Panc1 (cell line): ENCODE measurements around the gene EPYC. TPM values are rescaled to one million over a fixed set of nuclear protein-coding genes. Genes with fewer than 3 reads are reported as not detected.

Source experiments
- ATAC-seq: fragments of 200-7000 bp; cut with Tn5 transposase; 2 replicates; pipeline ENCODE4 v1.9.1; 2020; ENCODE audit warnings: mild to moderate bottlenecking, moderate library complexity
- BruUV-seq: library from RNA; stranded (reverse); fragments of 400-500 nt; replicated peaks from 2 replicates; lab custom pipeline; 2021; lab: Mats Ljungman, UMichigan
- CTCF ChIA-PET: fragments of 300-600 bp; sonication (Branson Sonifier 250); formaldehyde crosslinking; loops from one replicate; lab custom pipeline; 2022; ENCODE audit warnings: antibody characterized with exemption; lab: Charles Lee
- POLR2A ChIA-PET: fragments of 300-600 bp; sonication (Branson Sonifier 250); formaldehyde crosslinking; loops from one replicate; lab custom pipeline; 2022; ENCODE audit warnings: antibody characterized with exemption; lab: Charles Lee
- DNase-seq: peaks from one replicate; pipeline ENCODE4 v3.0.0-alpha.2; 2010; ENCODE audit warnings: low read depth, low spot score
- H3K27ac ChIP-seq: 2 replicates; pipeline ENCODE4 v1.5.1; 2011; ENCODE audit warnings: mild to moderate bottlenecking, low read length, inconsistent platforms
- H3K27me3 ChIP-seq: fragments of 200-500 bp; sonication (Bioruptor generic); 2 replicates; pipeline ENCODE4 v1.6.0; 2014; ENCODE audit warnings: low read length, inconsistent platforms; ENCODE audit not compliant: control insufficient read depth, insufficient read depth
- H3K36me3 ChIP-seq: fragments of 200-500 bp; sonication (Bioruptor generic); 2 replicates; pipeline ENCODE4 v1.5.1; 2014; ENCODE audit warnings: inconsistent platforms, mild to moderate bottlenecking, low read length, moderate library complexity; ENCODE audit not compliant: control insufficient read depth, insufficient read depth
- H3K4me1 ChIP-seq: 2 replicates; pipeline ENCODE4 v1.5.1; 2011; ENCODE audit warnings: inconsistent platforms, mild to moderate bottlenecking, low read length, moderate library complexity; ENCODE audit not compliant: control insufficient read depth, insufficient read depth
- H3K4me3 ChIP-seq, 2 experiments: 2 replicates each; pipeline ENCODE4 v1.5.1; 2011 to 2012; ENCODE audit warnings: low read depth in 2 of 2, low read length in 2 of 2, mild to moderate bottlenecking in 2 of 2, inconsistent platforms in 1 of 2, moderate library complexity in 1 of 2
- H3K9me3 ChIP-seq: fragments of 200-500 bp; sonication (Bioruptor generic); 2 replicates; pipeline ENCODE4 v1.5.1; 2014; ENCODE audit warnings: low read depth, mild to moderate bottlenecking, inconsistent platforms, low read length, moderate library complexity; ENCODE audit not compliant: control insufficient read depth, insufficient read depth
- CTCF ChIP-seq: fragments of 450-650 bp; IDR thresholded peaks from 2 replicates; pipeline ENCODE4 v1.5.1; 2017; ENCODE audit warnings: mild to moderate bottlenecking
- POLR2AphosphoS5 ChIP-seq: IDR thresholded peaks from 2 replicates; pipeline ENCODE4 v1.6.1; 2012; ENCODE audit warnings: mild to moderate bottlenecking, low read depth, low read length, moderate library complexity
- REST ChIP-seq, 2 experiments: IDR thresholded peaks; 2 replicates each; pipeline ENCODE4 v1.6.1; 2011 to 2012; ENCODE audit warnings: low read depth in 2 of 2, control low read depth in 1 of 2, low read length in 1 of 2, mild to moderate bottlenecking in 1 of 2, moderate library complexity in 1 of 2; ENCODE audit not compliant: insufficient read depth in 1 of 2
- SIN3A ChIP-seq: IDR thresholded peaks from 2 replicates; pipeline ENCODE4 v1.6.1; 2012; ENCODE audit warnings: low read depth, mild to moderate bottlenecking, low read length, moderate library complexity, borderline replicate concordance; ENCODE audit not compliant: insufficient read depth
- TCF7L2 ChIP-seq: IDR thresholded peaks from 2 replicates; pipeline ENCODE4 v1.6.1; 2011; ENCODE audit warnings: mild to moderate bottlenecking, low read depth, low read length, inconsistent platforms
- in situ Hi-C: cut with HindIII; loops from 2 replicates; pipeline ENCODE4 v1.10.0; 2016; ENCODE audit warnings: low sequenced_read_pairs, low pct_unique_long_range_greater_than_20kb
- intact Hi-C: fragments of 100-400 bp; cut with micrococcal nuclease; formaldehyde crosslinking; loops from one replicate; pipeline ENCODE4 v1.10.0; 2022; ENCODE audit not compliant: unreplicated experiment
- total RNA-seq: library from RNA; stranded (reverse); gene quantifications from one replicate; pipeline ENCODE4 v1.2.1, GENCODE V29; 2021; ENCODE audit not compliant: unreplicated experiment

Gene EPYC
- total RNA-seq, 1 experiment from 2014 or later, result not detected

- no peak overlapping the region for H3K27ac ChIP-seq
- DNase-seq (no peak), ATAC-seq (peak; percentile 63; the same call in 1 of the 2 replicates)
- no peaks in the 10 kb centered on the region for H3K36me3 ChIP-seq
- TF ChIP-seq CTCF (peak; percentile 75; the same call in 1 of the 2 replicates), POLR2AphosphoS5 (no peak)
- BruUV-seq, result no TSS peak
- CTCF ChIA-PET, result interaction anchor here (0.6 to 1.0 kb wide), 2 partner anchors 15 to 396 kb away, joined by 3 to 6 read pairs; no protein-coding TSS in a partner anchor
- H3K27me3 ChIP-seq, result no peaks in the 10 kb centered on the region
- POLR2A ChIA-PET, result no interaction called here
- H3K4me1 ChIP-seq, result no peaks in the 10 kb centered on the region
- H3K9me3 ChIP-seq, result no peaks in the 10 kb centered on the region
- H3K4me3 ChIP-seq, result no peak overlapping the region
- intact Hi-C loops, result no loop called here
- in situ Hi-C loops, result no loop called here
These were observed 45.1 kb downstream of the EPYC start for GRCh38 chr12:90959538-90960139.

- intact Hi-C loops, result no loop called here
These were observed 45.7 kb downstream of the EPYC start for GRCh38 chr12:90959032-90959431.

More at GRCh38 chr12:90959032-90959431, 45.7 kb downstream of the EPYC start:
- in situ Hi-C loops, result no loop called here
- no peaks in the 10 kb centered on the region for H3K4me1 ChIP-seq
- POLR2A ChIA-PET, result no interaction called here
- H3K27me3 ChIP-seq, result no peaks in the 10 kb centered on the region
- no TSS peak for BruUV-seq
- no peak overlapping the region for H3K27ac ChIP-seq
- TF ChIP-seq SIN3A (no peak), REST (IDR thresholded peaks at IDR 0.05; ENCODE audit: insufficient read depth in 1 of 2, low read depth in 2 of 2, low read length in 1 of 2) (no peak), TCF7L2 (no peak), CTCF (no peak), POLR2AphosphoS5 (no peak)
- CTCF ChIA-PET, result interaction anchor here (0.6 to 1.0 kb wide), 2 partner anchors 14 to 397 kb away, joined by 3 to 6 read pairs; no protein-coding TSS in a partner anchor
- no peak overlapping the region for H3K4me3 ChIP-seq
- ATAC-seq (no peak), DNase-seq (no peak)
- H3K36me3 ChIP-seq, result no peaks in the 10 kb centered on the region
- no peaks in the 10 kb centered on the region for H3K9me3 ChIP-seq
